ENCODE results near the gene PCK2. TPM values are rescaled to one million over a fixed set of nuclear protein-coding genes. Genes with fewer than 3 reads are reported as not detected.

PCK2 gene
- total RNA-seq, 4 donors from 2014 or later = 9.1 to 20.7 (median 12.5) TPM

DNA sequence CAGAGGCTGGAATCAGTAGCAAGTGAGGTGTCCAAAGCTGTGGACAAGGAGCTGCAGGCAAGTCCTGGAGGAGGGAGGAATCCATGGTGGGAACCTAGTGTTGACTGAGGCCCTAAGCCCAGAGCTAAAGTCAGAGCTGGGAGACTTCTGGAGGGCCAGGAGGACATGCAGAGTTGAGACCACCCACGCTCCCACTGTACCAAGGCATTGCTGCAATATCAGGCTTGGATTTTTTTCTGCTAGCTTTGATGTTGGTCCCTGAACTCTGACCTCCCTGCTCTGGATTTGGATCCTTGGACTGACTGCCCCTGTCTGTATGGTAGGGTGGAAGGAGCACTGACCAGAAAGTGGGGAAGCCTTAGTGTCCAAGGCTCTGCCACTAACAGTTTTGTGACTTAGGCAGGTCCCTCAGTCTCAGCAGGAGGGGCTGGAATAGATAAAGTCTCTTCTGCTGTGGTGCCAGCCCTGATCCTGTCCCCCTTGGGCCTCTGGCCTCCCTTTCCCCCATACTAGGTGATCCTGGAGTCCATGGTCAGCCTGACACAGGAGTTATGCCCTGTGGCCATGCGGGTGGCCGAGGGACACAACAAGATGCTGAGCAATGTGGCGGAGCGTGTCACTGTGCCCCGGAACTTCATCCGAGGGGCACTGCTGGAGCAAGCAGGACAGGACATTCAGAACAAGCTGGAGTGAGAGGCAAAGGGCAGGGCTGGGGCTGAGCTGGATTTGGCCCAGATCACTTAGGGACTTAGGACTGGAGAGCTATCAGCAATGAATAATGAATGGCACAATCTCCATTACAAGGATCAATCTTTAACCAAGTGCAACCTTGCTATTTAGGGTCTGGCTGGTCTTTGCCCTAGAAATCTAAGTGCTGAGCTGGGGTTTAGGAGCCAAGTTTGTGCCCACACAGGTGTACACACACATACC is 32.9 kb upstream of the PCK2 start:
- H3K36me3 ChIP-seq = no peaks in the 10 kb centered on the region
- DNase-seq (ENCODE audit: extremely low spot score) = no peak
- peaks cover 0 to 9% (median 4%) of the 10 kb centered on the region in 4 donors for H3K4me1 ChIP-seq
- H3K9me3 ChIP-seq = no peaks in the 10 kb centered on the region
- intact Hi-C loops (cut with DNase I) = no loop called here
- H3K27ac ChIP-seq (replicated peaks in 1 of 4) = no peak overlapping the region
- WGBS = 100% methylated on average over 4 of the region's 7 CpGs
- H3K4me3 ChIP-seq = no peak overlapping the region
- peaks cover 0 to 7% (median 0%) of the 10 kb centered on the region in 4 donors for H3K27me3 ChIP-seq
- TF ChIP-seq EP300 (IDR thresholded peaks at IDR 0.05) (no peak), POLR2A (IDR thresholded peaks at IDR 0.05; ENCODE audit: low read depth) (no peak), POLR2AphosphoS5 (IDR thresholded peaks at IDR 0.05) (no peak)
- TF ChIP-seq, protein P1, sequence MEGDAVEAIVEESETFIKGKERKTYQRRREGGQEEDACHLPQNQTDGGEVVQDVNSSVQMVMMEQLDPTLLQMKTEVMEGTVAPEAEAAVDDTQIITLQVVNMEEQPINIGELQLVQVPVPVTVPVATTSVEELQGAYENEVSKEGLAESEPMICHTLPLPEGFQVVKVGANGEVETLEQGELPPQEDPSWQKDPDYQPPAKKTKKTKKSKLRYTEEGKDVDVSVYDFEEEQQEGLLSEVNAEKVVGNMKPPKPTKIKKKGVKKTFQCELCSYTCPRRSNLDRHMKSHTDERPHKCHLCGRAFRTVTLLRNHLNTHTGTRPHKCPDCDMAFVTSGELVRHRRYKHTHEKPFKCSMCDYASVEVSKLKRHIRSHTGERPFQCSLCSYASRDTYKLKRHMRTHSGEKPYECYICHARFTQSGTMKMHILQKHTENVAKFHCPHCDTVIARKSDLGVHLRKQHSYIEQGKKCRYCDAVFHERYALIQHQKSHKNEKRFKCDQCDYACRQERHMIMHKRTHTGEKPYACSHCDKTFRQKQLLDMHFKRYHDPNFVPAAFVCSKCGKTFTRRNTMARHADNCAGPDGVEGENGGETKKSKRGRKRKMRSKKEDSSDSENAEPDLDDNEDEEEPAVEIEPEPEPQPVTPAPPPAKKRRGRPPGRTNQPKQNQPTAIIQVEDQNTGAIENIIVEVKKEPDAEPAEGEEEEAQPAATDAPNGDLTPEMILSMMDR (IDR thresholded peaks at IDR 0.05) = no peak

DNA sequence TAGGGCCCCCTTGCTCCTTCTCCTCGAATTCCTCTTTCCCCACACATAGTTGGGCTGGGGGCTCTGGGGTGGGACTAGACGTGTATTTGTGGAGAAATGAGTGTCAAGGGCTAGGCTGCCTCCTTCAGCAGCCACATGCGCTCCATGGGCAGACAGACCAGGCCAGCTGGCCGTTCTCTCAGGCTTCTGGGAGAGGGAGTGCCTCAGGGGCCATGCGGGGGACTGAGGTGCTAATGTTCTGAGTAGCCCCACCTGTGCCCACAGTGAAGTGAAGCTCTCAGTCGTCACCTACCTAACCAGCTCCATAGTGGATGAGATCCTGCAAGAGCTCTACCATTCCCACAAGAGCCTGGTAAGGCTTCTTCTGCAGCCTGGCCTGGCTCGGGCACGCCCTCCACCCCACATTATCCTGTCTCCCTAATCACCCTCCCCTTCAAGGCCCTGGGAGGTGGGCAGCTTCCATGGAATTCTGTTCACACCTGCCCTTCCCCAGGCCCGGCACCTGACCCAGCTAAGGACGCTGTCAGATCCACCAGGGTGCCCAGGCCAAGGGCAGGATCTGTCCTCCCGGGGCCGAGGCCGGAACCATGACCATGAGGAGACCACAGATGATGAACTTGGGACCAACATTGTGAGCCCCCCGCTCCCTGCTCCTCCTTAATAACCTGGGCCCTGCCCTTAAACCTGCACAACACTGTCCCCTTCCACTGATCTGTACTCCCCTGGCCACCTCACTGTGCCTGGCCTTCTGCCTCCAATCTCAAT is 31.7 kb upstream of the PCK2 start:
- Histone ChIP-seq H3K27ac (replicated peaks in 1 of 4) (no peak overlapping the region), H3K4me3 (no peak overlapping the region), H3K4me1 (peaks cover 0 to 9% (median 4%) of the 10 kb centered on the region in 4 donors), H3K36me3 (no peaks in the 10 kb centered on the region), H3K9me3 (no peaks in the 10 kb centered on the region), H3K27me3 (peaks cover 0 to 5% (median 0%) of the 10 kb centered on the region in 4 donors)
- 82% methylated on average over 4 of the region's 14 CpGs for WGBS
- no peak for TF ChIP-seq POLR2AphosphoS5 (IDR thresholded peaks at IDR 0.05)
- intact Hi-C loops (cut with DNase I) = no loop called here
- DNase-seq (ENCODE audit: extremely low spot score) = no peak

DNA sequence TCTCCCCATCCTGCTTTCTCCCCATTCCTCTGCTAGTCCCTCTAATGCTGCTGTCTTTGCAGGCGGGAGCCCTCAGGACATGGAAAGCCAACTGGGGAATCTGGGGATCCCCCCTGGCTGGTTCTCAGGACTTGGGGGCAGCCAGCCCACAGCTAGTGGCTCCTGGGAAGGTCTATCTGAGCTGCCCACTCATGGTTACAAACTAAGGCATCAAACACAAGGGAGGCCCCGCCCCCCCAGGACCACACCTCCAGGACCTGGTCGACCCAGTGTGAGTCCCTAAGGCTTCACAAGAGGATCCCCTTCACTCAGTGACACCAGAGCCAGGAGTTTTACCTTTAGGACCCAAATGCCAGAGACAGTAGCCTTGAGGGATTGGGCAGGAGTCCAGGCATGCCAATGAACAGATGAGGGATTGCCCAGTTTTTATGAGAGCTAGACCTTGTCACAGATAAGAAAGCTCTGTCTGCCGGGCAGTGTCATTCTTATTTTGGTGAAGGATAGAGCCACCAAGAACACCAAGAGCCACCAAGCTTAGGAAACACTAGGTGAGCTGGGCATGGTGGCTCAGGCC is 30.8 kb upstream of the PCK2 start:
- Histone ChIP-seq H3K4me3 (no peak overlapping the region), H3K27me3 (no peaks in the 10 kb centered on the region), H3K9me3 (no peaks in the 10 kb centered on the region), H3K36me3 (no peaks in the 10 kb centered on the region), H3K4me1 (peaks cover 0 to 5% (median 3%) of the 10 kb centered on the region in 4 donors), H3K27ac (replicated peaks in 1 of 4) (no peak overlapping the region)
- DNase-seq (ENCODE audit: extremely low spot score) = no peak
- 86% methylated on average over 2 of the region's 4 CpGs for WGBS
- no peak for TF ChIP-seq POLR2AphosphoS5 (IDR thresholded peaks at IDR 0.05)
- TF ChIP-seq EP300 (IDR thresholded peaks at IDR 0.05) = no peak
- TF ChIP-seq, protein P1 (IDR thresholded peaks at IDR 0.05) = no peak
- TF ChIP-seq POLR2A (IDR thresholded peaks at IDR 0.05; ENCODE audit: low read depth) = no peak
- intact Hi-C loops (cut with DNase I) = no loop called here

DNA sequence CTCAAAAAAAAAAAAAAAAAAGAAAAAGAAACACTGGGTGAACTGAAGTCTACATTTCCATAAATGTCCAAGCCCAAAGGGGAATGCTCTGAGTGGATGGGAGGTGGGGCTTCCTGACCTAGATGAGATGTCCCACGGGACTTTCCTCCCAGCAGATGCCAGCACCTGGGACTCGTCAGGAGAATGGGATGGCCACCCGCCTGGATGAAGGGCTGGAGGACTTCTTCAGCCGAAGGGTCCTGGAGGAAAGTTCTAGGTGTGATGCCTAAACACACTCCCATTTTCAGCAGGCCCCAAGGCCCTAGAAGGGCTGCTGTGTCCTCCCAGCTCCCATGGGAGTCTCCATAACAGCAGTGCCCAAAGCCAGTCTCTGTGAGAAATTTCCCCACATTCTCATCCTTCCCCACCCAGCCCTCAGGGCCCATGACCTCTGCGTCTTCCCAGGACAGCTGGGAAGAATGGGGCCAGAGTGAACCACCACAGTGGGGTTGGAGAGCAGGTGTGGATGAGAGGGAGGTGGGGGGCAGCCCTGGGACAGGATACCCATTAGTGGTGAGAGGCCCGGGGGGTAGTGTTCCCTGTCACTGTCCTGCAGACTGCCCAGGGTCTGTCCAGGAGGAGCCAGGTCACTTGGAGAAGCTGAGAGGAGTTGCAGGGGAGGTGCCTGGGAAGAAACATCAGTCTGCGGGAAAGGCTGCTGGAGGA is 29.9 kb upstream of the PCK2 start:
- TF ChIP-seq POLR2A (IDR thresholded peaks at IDR 0.05; ENCODE audit: low read depth) (no peak), POLR2AphosphoS5 (IDR thresholded peaks at IDR 0.05) (no peak), EP300 (IDR thresholded peaks at IDR 0.05) (no peak)
- TF ChIP-seq, protein P1 (IDR thresholded peaks at IDR 0.05) = no peak
- Histone ChIP-seq H3K27me3 (no peaks in the 10 kb centered on the region), H3K36me3 (no peaks in the 10 kb centered on the region), H3K27ac (replicated peaks in 1 of 4) (no peak overlapping the region), H3K4me1 (no peaks in the 10 kb centered on the region), H3K9me3 (no peaks in the 10 kb centered on the region), H3K4me3 (no peak overlapping the region)
- no peak for DNase-seq (ENCODE audit: extremely low spot score)
- WGBS = 63% methylated on average over 6 of the region's 7 CpGs
- intact Hi-C loops (cut with DNase I) = no loop called here
